Brain microvascular endothelial cell (primary cell): ENCODE measurements around the gene ELAVL4.

Source experiments
- DNase-seq: peaks from one replicate; pipeline ENCODE4 v3.0.0-alpha.2; 2020
- H3K27ac ChIP-seq: fragments of 250-450 bp; sonication (Bioruptor Pico); 2 replicates; pipeline ENCODE4 v1.5.1; 2020; ENCODE audit warnings: mild to moderate bottlenecking, moderate library complexity
- H3K27me3 ChIP-seq: fragments of 250-450 bp; sonication (Bioruptor Pico); replicated peaks from 2 replicates; pipeline ENCODE4 v1.5.1; 2020; ENCODE audit warnings: mild to moderate bottlenecking
- H3K36me3 ChIP-seq: fragments of 250-450 bp; sonication (Bioruptor Pico); replicated peaks from 2 replicates; pipeline ENCODE4 v1.5.1; 2020; ENCODE audit warnings: mild to moderate bottlenecking
- H3K4me3 ChIP-seq: 2 replicates; pipeline ENCODE4 v1.5.1; 2011; ENCODE audit warnings: low read depth, mild to moderate bottlenecking, control low read depth, low read length, moderate library complexity
- CTCF ChIP-seq: IDR thresholded peaks from 2 replicates; pipeline ENCODE4 v1.5.1; 2011; ENCODE audit warnings: low read depth, mild to moderate bottlenecking, moderate library complexity, low read length, control low read depth, inconsistent platforms; ENCODE audit errors: missing control alignments
- in situ Hi-C: cut with HindIII; loops from 2 replicates; pipeline ENCODE4 v1.10.0; 2017; ENCODE audit warnings: low sequenced_read_pairs, low pct_ligation_motif_present

The ELAVL4 gene

DNA sequence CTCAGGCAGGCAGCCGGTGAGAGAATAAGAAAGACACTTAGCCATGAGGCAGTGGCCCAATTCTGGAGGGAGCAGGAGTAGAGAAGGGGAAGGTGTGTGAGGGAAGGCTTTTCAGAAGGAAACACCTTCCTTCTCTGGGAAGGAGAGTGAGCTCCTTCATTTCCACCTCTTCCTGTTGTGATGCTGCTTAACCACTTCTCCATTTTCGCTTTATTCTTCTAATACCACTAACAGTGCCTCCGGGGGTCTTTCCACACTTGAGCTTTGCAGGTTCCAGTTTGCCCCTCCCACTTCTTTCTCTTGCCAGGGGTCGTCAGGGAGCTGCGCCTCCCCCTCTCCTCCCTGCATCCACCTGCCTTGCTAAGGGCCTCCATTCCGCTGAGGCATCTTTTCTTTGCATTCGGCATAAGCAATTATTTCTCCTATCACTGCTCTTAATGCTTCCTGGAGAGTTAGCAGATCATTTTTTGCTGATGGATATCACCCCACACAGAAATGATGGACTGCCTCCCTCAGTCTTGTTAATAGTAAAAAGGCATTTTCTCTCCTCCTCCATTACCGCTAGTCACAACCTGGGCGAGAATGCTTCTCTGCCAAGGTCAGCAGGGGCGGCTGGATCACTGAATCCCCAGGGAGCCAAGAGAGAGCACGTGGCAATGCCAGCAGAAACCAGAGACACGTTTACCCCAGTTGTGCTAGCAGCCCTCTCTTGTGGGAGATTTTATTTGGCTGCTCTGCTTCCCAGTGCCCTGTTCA is 74.8 kb downstream of the ELAVL4 start:
- no peak for TF ChIP-seq CTCF
- Histone ChIP-seq H3K36me3 (no peaks in the 10 kb centered on the region), H3K27ac (no peak overlapping the region), H3K27me3 (no peaks in the 10 kb centered on the region), H3K4me3 (no peak overlapping the region)
- DNase-seq, result no peak
- in situ Hi-C loops, result no loop called here

DNA sequence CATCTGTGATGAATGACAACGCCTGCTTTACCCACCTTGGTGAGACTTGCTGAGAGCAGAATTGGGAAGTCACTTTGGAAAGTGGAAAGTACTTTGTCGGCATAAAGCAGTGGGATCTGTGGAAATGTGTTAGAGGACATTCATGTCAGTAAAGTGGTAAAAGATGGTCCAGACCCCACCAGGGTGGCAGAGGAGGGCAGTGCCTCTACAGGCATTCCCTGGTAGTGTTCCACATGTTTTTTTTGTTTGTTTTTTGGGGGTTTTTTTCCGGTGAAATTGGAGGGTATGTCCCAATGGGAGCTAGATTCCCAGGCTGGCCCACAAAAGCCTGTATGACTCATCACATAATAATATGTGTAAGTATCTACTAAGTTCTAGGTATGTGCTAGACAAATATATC is 80.6 kb downstream of the ELAVL4 start:
- Histone ChIP-seq H3K36me3 (no peaks in the 10 kb centered on the region), H3K4me3 (no peak overlapping the region), H3K27me3 (no peaks in the 10 kb centered on the region), H3K27ac (no peak overlapping the region)
- no peak for TF ChIP-seq CTCF
- in situ Hi-C loops, result no loop called here
- DNase-seq, result no peak

DNA sequence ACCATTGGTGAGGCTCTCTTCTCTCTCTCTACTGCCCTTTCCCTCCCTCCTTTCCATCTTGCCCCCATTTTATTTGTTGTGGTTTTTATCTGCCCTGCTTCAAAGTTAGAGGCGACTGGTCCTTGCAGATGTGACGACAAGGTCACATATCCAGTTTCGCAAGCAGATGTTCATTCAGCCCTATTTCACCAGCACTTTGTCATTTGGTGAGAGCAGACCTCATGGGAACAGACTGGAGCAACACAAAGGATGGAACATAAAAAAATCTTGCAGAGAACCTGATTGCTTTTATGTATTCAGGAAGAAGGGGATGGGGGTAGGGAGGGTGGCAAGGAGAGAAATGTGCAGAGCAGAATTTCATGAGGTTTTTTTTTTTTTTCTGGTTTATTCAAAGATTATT is 84.3 kb downstream of the ELAVL4 start:
- H3K27me3 ChIP-seq, result no peaks in the 10 kb centered on the region
- no peak overlapping the region for H3K27ac ChIP-seq
- no peak for TF ChIP-seq CTCF
- no peaks in the 10 kb centered on the region for H3K36me3 ChIP-seq
- H3K4me3 ChIP-seq, result no peak overlapping the region
- DNase-seq, result no peak
- in situ Hi-C loops, result no loop called here

- DNase-seq, result no peak
- in situ Hi-C loops, result no loop called here
- H3K27ac ChIP-seq, result no peak overlapping the region
Observed at GRCh38 chr1:50195205-50195604, 86.5 kb downstream of the ELAVL4 start.

GRCh38 chr1:50196081-50196480 is 87.4 kb downstream of the ELAVL4 start:
- in situ Hi-C loops, result no loop called here
- DNase-seq, result no peak
- Histone ChIP-seq H3K27ac (no peak overlapping the region), H3K27me3 (no peaks in the 10 kb centered on the region), H3K36me3 (no peaks in the 10 kb centered on the region), H3K4me3 (no peak overlapping the region)
- no peak for TF ChIP-seq CTCF

More at GRCh38 chr1:50195205-50195604, 86.5 kb downstream of the ELAVL4 start:
- H3K4me3 ChIP-seq, result no peak overlapping the region
- TF ChIP-seq CTCF, result no peak
- H3K27me3 ChIP-seq, result no peaks in the 10 kb centered on the region
- no peaks in the 10 kb centered on the region for H3K36me3 ChIP-seq

DNA sequence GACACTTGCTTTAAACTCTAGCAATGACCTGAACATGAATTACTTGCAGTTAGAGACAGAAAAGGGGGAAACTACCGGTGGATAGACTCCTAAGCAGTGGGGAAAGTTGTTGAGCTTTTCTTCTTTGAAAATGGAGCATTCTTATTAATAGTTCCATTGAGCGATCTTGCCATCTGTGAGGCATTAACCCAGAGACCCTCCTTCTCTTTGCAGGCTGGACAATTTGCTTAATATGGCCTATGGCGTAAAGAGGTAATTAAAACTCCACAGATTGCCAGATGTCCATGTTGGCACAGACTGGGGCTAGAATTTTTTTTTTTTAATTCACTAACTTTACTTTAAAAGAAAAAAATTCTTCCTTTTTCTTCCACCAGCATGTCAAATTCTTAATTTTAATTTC is 88.5 kb downstream of the ELAVL4 start:
- in situ Hi-C loops, result no loop called here
- no peak for TF ChIP-seq CTCF
- no peak for DNase-seq
- Histone ChIP-seq H3K27me3 (no peaks in the 10 kb centered on the region), H3K4me3 (no peak overlapping the region), H3K27ac (no peak overlapping the region), H3K36me3 (no peaks in the 10 kb centered on the region)
